Natural killer cell treated with Interleukin-12 subunit alpha and Interleukin-12 subunit beta and Interleukin-15 and Interleukin-18, amount 100 ng/mL, for 72 hours (primary cell): ENCODE results near the gene SLC6A17. TPM values are rescaled to one million over a fixed set of nuclear protein-coding genes. Genes with fewer than 3 reads are reported as not detected.

Experiments used
- ATAC-seq, 2 donors: fragments of 150-1000 bp; cut with Tn5 transposase in 1 of 2; sonication (Bioruptor Pico), chemical (Tn5 transposase) in 1 of 2; 2 replicates each; pipeline ENCODE4 v1.10.0; 2021
- DNase-seq: peaks from one replicate; pipeline ENCODE4 v3.0.0; 2022; ENCODE audit warnings: low spot score
- H3K27ac Mint-ChIP-seq, 2 donors: 1 replicate in 1 of 2; 2 replicates in 1 of 2; pipeline ENCODE4 v1.8.0; 2022; ENCODE audit warnings: mixed read lengths in 2 of 2, mild to moderate bottlenecking in 1 of 2, moderate library complexity in 1 of 2
- H3K27me3 Mint-ChIP-seq, 2 donors: 1 replicate in 1 of 2; 2 replicates in 1 of 2; pipeline ENCODE4 v1.8.0; 2022; ENCODE audit warnings: mixed read lengths in 2 of 2
- H3K36me3 Mint-ChIP-seq: one replicate; pipeline ENCODE4 v1.8.0; 2022; ENCODE audit warnings: mixed read lengths
- H3K4me1 Mint-ChIP-seq, 2 donors: 1 replicate in 1 of 2; 2 replicates in 1 of 2; pipeline ENCODE4 v1.8.0; 2022; ENCODE audit warnings: low read depth in 2 of 2, mixed read lengths in 2 of 2, mild to moderate bottlenecking in 1 of 2
- H3K4me3 Mint-ChIP-seq: one replicate; pipeline ENCODE4 v1.8.0; 2022; ENCODE audit warnings: mixed read lengths
- H3K9me3 Mint-ChIP-seq: 2 replicates; pipeline ENCODE4 v1.8.0; 2022; ENCODE audit warnings: mixed read lengths
- total RNA-seq, 2 donors: library from RNA; stranded (reverse); gene quantifications; one replicate each; pipeline ENCODE4 v1.2.3, GENCODE V29; 2022

SLC6A17 gene
- total RNA-seq, 2 donors from 2014 or later, result not detected

- Mint-ChIP-seq H3K4me1 (peaks cover 0 to 4% of the 10 kb centered on the region in 2 donors), H3K9me3 (no peaks in the 10 kb centered on the region), H3K27ac (no peak overlapping the region), H3K4me3 (no peak overlapping the region), H3K36me3 (no peaks in the 10 kb centered on the region), H3K27me3 (peaks cover 6 to 11% of the 10 kb centered on the region in 2 donors)
- DNase-seq, result no peak
- ATAC-seq, result peak in 1 of 2 donors; percentile 56
Observed at GRCh38 chr1:110216844-110217444, 66.7 kb downstream of the SLC6A17 start.

DNA sequence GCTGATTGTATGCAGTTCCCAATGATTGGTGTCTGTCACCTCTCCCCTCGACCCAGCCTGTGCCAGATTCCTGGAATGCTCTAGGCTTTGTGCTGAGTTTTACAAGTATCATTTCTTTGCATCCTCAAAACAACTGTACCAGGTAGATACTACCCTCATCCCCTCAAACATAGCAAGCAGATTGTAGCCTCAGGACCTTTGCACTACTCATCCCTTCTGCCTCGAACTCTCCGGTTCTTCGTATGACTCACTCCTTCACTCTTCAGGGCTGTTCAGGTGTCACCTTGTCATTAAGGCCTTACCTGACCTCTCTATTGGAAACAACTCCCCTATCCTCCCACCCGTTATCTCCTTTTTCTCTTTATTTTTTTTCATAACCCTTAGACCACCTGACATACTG is 67.8 kb downstream of the SLC6A17 start:
- H3K4me1 Mint-ChIP-seq, result no peaks in the 10 kb centered on the region
- ATAC-seq (no peak), DNase-seq (no peak)
- H3K4me3 Mint-ChIP-seq, result no peak overlapping the region
- no peaks in the 10 kb centered on the region for H3K9me3 Mint-ChIP-seq
- no peaks in the 10 kb centered on the region for H3K36me3 Mint-ChIP-seq
- H3K27ac Mint-ChIP-seq, result no peak overlapping the region
- peaks cover 0 to 4% of the 10 kb centered on the region in 2 donors for H3K27me3 Mint-ChIP-seq

GRCh38 chr1:110218739-110219138 is 68.4 kb downstream of the SLC6A17 start:
- no peak for DNase-seq
- Mint-ChIP-seq H3K4me1 (no peaks in the 10 kb centered on the region), H3K36me3 (no peaks in the 10 kb centered on the region), H3K4me3 (no peak overlapping the region), H3K27me3 (no peaks in the 10 kb centered on the region), H3K9me3 (no peaks in the 10 kb centered on the region), H3K27ac (no peak overlapping the region)
- no peak for ATAC-seq

- DNase-seq (no peak), ATAC-seq (no peak)
- H3K4me3 Mint-ChIP-seq, result no peak overlapping the region
Observed at GRCh38 chr1:110220324-110220723, 70.0 kb downstream of the SLC6A17 start.

GRCh38 chr1:110221119-110221518 is 70.8 kb downstream of the SLC6A17 start:
- Mint-ChIP-seq H3K9me3 (no peaks in the 10 kb centered on the region), H3K27me3 (no peaks in the 10 kb centered on the region), H3K4me3 (no peak overlapping the region), H3K27ac (no peak overlapping the region), H3K36me3 (no peaks in the 10 kb centered on the region), H3K4me1 (no peaks in the 10 kb centered on the region)
- DNase-seq, result no peak
- ATAC-seq, result no peak

More at GRCh38 chr1:110220324-110220723, 70.0 kb downstream of the SLC6A17 start:
- H3K4me1 Mint-ChIP-seq, result no peaks in the 10 kb centered on the region
- no peaks in the 10 kb centered on the region for H3K36me3 Mint-ChIP-seq
- no peak overlapping the region for H3K27ac Mint-ChIP-seq
- H3K27me3 Mint-ChIP-seq, result no peaks in the 10 kb centered on the region
- no peaks in the 10 kb centered on the region for H3K9me3 Mint-ChIP-seq

DNA sequence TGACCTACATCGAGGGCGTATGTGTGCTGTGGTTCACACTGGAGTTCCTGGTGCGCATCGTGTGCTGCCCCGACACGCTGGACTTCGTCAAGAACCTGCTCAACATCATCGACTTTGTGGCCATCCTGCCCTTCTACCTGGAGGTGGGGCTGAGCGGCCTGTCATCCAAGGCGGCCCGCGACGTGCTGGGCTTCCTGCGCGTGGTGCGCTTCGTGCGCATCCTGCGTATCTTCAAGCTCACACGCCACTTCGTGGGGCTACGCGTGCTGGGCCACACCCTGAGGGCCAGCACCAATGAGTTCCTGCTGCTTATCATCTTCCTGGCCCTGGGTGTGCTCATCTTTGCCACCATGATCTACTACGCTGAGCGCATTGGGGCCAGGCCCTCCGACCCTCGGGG is 72.8 kb downstream of the SLC6A17 start:
- ATAC-seq (no peak), DNase-seq (no peak)
- Mint-ChIP-seq H3K9me3 (no peaks in the 10 kb centered on the region), H3K4me1 (no peaks in the 10 kb centered on the region), H3K27ac (no peak overlapping the region), H3K36me3 (no peaks in the 10 kb centered on the region), H3K27me3 (no peaks in the 10 kb centered on the region), H3K4me3 (no peak overlapping the region)

GRCh38 chr1:110223581-110223980 is 73.3 kb downstream of the SLC6A17 start:
- no peak for DNase-seq
- Mint-ChIP-seq H3K9me3 (no peaks in the 10 kb centered on the region), H3K36me3 (no peaks in the 10 kb centered on the region), H3K4me3 (no peak overlapping the region), H3K4me1 (no peaks in the 10 kb centered on the region), H3K27ac (no peak overlapping the region), H3K27me3 (no peaks in the 10 kb centered on the region)
- ATAC-seq, result no peak

GRCh38 chr1:110224240-110224995 is 74.1 kb downstream of the SLC6A17 start:
- H3K4me1 Mint-ChIP-seq, result no peaks in the 10 kb centered on the region
- H3K27me3 Mint-ChIP-seq, result no peaks in the 10 kb centered on the region
- no peak overlapping the region for H3K4me3 Mint-ChIP-seq
- DNase-seq (no peak), ATAC-seq (no peak)
- no peaks in the 10 kb centered on the region for H3K9me3 Mint-ChIP-seq
- H3K36me3 Mint-ChIP-seq, result no peaks in the 10 kb centered on the region
- no peak overlapping the region for H3K27ac Mint-ChIP-seq

DNA sequence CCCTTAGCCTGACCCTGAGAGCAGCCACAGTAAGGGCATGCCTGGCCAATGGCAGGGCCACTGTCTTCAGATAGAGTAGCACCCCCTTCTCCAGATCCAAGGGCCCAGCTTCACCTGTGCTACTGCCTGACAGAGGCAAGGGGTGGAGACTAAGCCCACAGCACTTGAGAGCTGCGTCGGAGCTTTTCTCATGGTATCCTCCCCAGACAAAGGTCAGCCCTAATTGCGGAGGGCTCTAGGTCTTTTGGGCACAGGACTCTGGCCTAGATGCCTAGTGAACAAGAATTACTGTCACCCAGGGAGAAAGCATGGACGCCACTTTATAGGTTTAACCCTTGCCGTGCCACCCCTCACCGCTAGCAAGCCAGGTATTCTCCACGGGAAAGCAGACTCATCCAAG is 74.9 kb downstream of the SLC6A17 start:
- no peaks in the 10 kb centered on the region for H3K27me3 Mint-ChIP-seq
- no peak for DNase-seq
- no peaks in the 10 kb centered on the region for H3K36me3 Mint-ChIP-seq
- no peak overlapping the region for H3K4me3 Mint-ChIP-seq
- ATAC-seq, result no peak
- no peaks in the 10 kb centered on the region for H3K9me3 Mint-ChIP-seq
- H3K4me1 Mint-ChIP-seq, result no peaks in the 10 kb centered on the region
- H3K27ac Mint-ChIP-seq, result no peak overlapping the region

GRCh38 chr1:110225756-110226404 is 75.6 kb downstream of the SLC6A17 start:
- H3K4me3 Mint-ChIP-seq, result no peak overlapping the region
- H3K9me3 Mint-ChIP-seq, result no peaks in the 10 kb centered on the region
- no peaks in the 10 kb centered on the region for H3K36me3 Mint-ChIP-seq
- H3K27me3 Mint-ChIP-seq, result no peaks in the 10 kb centered on the region
- no peaks in the 10 kb centered on the region for H3K4me1 Mint-ChIP-seq
- DNase-seq (no peak), ATAC-seq (no peak)
- H3K27ac Mint-ChIP-seq, result no peak overlapping the region

DNA sequence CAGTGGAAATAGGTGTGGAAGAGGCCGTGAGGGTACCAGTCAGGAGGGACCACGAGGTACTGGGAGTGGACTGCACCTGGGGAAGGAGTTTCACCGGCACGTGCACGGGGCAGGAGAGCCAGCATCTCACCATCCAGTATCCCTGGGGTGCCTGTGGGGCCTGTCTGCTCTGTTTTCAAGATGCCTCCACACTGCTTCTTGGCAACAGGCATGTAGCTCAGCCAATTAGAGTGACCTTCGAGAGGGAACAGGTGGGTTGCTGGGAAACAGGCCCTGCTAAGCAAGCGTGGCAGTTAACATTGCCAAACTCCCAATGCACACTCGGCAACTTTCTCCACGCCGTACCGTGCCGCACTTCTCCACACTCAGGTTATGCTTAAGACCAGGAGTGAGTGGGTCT is 77.5 kb downstream of the SLC6A17 start:
- no peaks in the 10 kb centered on the region for H3K27me3 Mint-ChIP-seq
- no peaks in the 10 kb centered on the region for H3K4me1 Mint-ChIP-seq
- H3K4me3 Mint-ChIP-seq, result no peak overlapping the region
- H3K27ac Mint-ChIP-seq, result no peak overlapping the region
- ATAC-seq (no peak), DNase-seq (no peak)
- no peaks in the 10 kb centered on the region for H3K36me3 Mint-ChIP-seq
- no peaks in the 10 kb centered on the region for H3K9me3 Mint-ChIP-seq

- DNase-seq, result no peak
- Mint-ChIP-seq H3K27ac (no peak overlapping the region), H3K4me1 (no peaks in the 10 kb centered on the region), H3K9me3 (no peaks in the 10 kb centered on the region), H3K27me3 (no peaks in the 10 kb centered on the region), H3K4me3 (no peak overlapping the region), H3K36me3 (no peaks in the 10 kb centered on the region)
- ATAC-seq, result no peak
Observed at GRCh38 chr1:110228381-110228780, 78.1 kb downstream of the SLC6A17 start.

DNA sequence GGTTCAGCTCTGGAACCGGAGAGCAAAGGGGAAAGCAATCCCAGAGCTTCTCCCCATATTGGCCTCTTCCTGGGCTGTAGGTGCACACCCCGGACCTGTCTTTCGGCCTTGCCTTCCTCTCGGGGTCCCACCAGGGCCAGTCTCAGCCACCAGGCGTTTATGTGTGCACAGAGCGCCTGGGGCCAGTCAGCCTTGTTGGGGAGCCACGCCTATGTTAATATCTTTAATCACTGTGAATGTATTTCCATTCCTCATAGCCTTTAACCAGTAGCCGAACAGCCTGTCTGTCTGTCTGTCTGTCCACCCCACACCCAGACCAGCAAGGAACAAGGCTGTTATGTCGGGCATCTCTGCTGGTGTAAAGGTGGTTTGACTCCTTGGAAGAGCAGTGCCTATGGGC is 78.6 kb downstream of the SLC6A17 start:
- Mint-ChIP-seq H3K9me3 (no peaks in the 10 kb centered on the region), H3K27ac (no peak overlapping the region), H3K4me3 (no peak overlapping the region), H3K27me3 (no peaks in the 10 kb centered on the region), H3K36me3 (no peaks in the 10 kb centered on the region), H3K4me1 (no peaks in the 10 kb centered on the region)
- DNase-seq, result no peak
- no peak for ATAC-seq

- Mint-ChIP-seq H3K27me3 (no peaks in the 10 kb centered on the region), H3K4me1 (no peaks in the 10 kb centered on the region), H3K9me3 (no peaks in the 10 kb centered on the region), H3K27ac (no peak overlapping the region), H3K36me3 (no peaks in the 10 kb centered on the region), H3K4me3 (no peak overlapping the region)
- ATAC-seq (no peak), DNase-seq (no peak)
Observed at GRCh38 chr1:110229348-110230001, 79.2 kb downstream of the SLC6A17 start.
